Inflammatory macrophage treated with lipopolysaccharide for 4 hours (primary cell): ENCODE measurements around the gene IQSEC1.

Experiments used
- DNase-seq: peaks from one replicate; pipeline ENCODE4 v3.0.0-alpha.2; 2020

Gene IQSEC1

GRCh38 chr3:13073326-13074005 lies at the start of gene IQSEC1:
Gene IQSEC1 (minus strand): TSS chr3:13073429. CDS start chr3:13073014, 415 bp downstream.
- DNase-seq, result no peak

DNA sequence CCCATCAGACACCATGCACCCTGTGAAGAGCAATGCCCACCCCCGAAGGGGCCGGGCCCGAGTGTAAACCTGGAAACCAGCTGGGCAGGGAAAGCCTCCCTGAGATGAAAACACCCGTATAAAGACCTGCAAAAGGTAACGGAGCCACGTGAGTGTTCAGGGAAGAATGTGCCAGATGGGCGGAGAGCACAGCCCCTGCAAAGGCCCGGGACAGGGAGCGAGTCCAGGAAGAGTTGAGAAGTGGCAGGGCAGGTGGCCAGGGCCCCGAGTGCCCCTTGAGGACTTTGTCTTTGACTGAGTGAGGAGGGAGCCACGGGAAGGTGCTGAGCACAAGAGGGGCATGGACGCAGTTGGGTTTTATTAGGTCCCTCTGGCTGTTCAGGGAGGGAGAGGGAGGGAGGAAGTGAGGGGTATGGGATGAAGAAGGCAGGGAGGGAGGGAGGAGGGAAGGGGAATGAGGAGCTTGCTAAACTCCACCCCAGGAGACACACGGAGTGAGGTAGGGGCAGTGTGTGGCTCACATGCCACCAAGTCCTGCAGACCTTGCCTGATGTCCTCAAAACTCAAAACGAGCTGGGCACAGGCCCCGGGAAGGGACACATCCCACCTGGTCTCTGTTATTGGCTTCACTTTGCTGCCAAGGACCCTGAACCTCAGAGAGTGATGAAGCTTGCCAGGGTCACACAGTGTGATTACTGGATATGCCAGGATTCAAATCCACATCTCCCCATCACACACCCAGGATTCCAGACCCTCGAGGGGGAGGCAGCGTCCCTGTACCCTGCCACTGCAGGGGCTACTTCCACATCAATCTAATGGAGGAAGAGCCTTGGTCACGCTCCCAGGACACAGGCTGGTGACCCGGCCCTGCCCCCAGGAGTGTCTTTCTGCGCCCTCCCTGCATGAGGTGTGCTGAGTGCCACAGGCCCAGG lies 49.1 kb upstream of the IQSEC1 start:
- no peak for DNase-seq

DNA sequence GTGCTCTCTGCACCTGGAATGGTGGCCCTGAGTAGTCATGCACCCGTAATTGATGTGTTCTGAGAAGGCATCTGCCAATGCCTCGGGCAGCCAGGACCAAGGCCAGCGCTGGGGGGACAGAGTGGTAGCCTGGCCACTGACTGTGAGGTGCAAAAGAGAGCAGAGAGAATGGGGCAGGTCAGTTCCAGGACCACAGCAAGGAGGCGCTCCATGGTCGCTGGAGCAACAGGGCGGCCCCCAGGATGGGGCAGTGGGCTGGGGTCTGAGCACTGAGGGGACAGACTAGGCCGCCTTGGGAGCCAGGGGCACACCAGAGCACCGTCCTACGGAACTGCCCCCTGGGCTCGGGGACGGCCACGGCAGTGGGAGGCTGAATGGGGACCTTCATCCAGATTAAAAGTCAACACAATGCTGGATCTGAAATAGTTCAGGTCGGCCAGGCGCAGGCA lies 48.3 kb upstream of the IQSEC1 start:
- no peak for DNase-seq

DNA sequence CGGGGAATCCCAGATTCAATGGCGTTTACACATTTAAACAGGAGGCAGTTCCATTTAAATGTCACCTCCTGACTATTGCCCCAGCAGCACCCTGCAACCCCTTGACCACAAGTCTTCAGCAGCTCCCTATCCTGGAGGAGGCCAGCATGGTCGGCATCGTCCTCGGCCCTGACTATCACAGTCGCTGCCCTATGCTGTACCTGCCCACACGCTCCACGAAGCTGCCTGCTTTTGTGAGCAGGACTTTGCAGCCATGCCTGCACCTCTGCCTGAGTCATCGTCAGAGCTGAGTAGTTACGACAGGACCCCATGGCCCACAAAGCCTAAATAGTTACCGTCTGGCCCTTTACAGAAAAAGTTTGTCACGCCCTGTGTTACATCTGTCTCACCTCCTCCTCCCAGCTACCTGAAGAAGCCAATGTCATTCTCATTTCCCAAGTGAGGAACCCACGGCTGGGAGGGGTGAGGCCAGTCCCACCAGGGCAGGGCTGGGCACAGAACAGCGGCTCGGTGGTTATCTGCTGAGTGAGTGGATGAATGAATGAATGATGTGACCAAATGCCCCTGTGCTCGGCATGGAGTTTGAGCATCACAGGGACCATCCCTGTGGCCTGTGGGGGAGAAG lies 47.8 kb upstream of the IQSEC1 start:
- no peak for DNase-seq

DNA sequence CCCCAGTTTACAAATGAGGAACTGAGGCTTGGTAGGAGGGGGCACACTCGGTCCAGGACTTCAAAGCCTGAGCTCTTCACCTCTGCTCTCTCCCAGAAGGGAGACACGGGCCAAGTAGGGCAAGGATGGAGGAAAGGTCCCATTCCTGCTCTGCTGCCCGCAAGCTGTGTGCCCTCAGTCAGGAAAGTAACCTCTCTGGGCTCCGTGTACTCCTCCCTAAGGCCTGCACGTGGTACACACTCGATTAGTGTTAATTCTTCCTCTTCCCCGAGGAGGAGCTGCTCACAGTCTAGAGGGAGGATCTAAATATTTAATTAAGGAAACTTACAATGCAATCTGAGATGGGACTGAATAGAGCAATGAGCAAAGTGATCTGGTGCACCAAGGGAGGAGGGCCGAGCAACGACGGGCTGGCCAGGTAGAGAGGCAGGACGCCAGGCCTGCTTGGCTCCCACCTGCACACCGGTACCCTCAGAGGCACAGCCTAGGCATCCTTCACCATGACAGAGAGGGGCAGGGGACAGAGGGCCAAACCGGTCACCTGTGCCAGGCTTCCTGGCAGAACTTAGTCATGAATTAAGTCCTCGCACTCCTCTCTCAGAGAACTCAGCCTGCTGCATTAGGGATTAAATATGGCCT lies 47.2 kb upstream of the IQSEC1 start:
- no peak for DNase-seq

- no peak for DNase-seq
Observed at GRCh38 chr3:13119471-13120220, 46.4 kb upstream of the IQSEC1 start.

- no peak for DNase-seq
Observed at GRCh38 chr3:13116426-13116825, 43.2 kb upstream of the IQSEC1 start.

DNA sequence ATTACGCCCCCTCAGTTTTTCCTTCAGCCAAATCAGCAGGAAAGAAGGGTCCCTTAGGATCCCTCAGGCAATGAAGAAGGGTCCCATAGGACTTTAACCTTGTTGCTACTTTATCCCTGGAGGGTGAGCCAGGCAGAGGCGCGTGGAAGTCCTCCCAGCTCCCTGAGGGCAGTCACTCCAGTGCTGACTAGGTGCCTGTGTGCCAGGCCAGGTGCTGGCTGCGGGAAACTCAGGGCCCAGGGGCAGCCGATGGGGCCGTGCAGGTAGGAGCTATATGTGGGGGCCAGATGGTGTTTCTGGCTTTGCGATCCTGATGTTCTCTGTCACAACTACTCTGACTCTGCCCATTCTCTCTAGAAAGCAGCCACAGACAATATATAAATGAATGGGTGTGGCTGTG lies 42.8 kb upstream of the IQSEC1 start:
- no peak for DNase-seq

DNA sequence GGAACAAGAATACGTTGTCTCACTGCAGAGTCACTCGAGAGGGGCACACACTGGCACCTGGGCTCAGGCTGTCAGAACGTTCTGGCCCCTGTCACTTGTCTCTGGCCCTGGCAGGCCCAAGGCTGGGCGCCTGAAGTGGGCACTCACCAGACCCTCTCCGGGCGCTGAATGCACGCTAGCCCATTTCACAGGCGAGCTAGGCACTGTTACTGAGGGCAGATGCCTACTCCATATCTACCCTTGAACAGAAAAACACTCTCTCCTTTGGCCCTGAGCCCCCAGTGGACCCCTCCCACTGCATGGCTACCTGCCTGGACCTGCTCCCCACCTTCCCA lies 42.3 kb upstream of the IQSEC1 start:
- no peak for DNase-seq

GRCh38 chr3:13114811-13115575 lies 41.8 kb upstream of the IQSEC1 start:
- no peak for DNase-seq

GRCh38 chr3:13113346-13114330 lies 40.4 kb upstream of the IQSEC1 start:
- DNase-seq, result no peak

DNA sequence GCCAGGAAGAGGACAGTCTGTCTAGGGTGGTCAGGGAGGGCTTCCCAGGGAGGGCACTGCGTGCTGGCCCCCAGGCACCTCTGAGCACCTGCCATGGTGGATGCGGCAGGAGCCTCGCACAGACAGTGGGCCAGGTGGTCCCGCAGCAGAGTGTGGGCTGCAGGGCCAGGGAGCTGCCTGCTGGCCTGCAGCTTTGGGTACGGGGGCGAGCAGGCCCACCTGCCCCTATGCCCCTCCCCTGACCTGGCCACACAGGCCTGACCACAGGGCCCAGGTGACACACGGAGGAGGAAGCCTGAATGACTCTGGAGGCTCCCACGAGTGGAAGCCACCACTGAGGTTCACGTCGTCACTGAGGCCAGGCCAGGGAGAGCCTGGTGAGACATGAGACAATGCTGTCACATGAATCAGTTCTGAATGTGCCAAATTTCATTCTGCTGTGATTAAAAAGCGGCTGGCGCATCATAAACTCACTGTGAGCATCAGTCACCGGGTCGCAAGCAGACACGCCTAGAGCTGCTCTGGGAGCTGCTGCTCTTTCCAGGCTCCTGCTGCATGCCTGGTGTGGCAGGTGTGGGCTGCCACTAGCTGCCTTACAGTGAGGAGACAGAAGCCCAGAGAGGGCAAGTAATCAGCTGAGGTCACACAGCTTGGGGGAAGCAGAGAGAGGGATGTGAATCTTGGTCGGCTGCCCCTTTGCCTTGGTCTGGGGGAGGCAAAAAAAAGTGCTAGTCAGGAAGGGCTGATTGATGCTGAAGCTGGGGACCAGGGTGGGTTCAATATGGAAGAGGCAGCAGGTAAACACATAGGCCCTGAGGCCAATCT lies 39.5 kb upstream of the IQSEC1 start:
- DNase-seq, result no peak

- DNase-seq, result no peak
Observed at GRCh38 chr3:13111873-13112520, 38.8 kb upstream of the IQSEC1 start.

DNA sequence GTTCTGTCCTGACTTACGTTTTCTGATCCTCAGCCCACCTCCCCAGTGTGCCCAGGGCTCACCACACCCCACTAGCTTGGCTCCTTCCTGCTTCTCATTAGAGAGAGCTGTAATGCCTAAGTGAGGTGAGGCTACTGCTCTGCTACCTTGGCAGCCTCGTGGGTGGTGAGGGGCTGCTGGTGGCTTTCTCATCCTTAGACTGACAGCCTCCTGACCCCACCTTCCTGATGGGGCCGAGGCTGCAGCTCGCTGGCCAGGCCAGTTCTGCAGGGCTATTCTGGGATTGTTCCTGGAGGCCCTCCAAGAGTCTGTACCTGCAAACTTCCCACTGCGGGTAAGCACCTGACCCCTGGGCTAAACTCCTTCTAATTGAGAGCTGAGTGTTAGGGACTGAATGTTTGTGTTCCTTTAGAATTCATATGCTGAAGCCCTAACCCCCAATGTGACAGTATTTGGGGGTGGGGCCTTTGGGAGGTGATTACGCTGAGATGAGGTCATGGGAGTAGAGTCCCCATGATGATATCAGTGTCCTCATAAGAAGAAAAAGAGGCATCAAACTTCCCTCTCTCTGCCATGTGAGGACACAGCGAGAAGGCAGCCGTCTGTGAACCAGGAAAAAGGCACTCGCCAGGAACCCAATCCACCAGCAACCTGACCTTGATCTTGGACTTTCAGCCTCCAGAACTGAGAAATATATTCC lies 38.1 kb upstream of the IQSEC1 start:
- no peak for DNase-seq

DNA sequence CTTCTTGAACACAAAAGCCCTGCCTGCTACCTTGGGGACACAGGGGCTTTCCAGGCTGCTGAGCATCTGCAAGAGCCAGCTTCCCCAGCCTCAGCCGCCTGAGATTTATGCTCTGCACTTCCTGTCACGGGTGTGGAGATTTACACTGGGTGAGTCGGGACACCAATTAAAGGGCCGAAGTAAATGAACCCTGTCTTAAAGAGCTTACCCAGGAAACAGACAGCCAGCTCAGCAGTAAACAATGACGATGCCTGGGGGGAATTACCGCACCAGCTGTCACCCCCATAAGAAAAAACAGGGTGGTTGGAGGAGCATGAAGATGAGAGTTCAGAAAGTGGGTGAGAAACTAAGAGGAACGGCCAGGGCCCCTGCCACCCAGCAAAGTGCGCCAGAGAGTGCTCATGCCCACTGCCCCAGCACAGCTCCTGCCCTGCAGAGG lies 37.5 kb upstream of the IQSEC1 start:
- DNase-seq, result no peak

DNA sequence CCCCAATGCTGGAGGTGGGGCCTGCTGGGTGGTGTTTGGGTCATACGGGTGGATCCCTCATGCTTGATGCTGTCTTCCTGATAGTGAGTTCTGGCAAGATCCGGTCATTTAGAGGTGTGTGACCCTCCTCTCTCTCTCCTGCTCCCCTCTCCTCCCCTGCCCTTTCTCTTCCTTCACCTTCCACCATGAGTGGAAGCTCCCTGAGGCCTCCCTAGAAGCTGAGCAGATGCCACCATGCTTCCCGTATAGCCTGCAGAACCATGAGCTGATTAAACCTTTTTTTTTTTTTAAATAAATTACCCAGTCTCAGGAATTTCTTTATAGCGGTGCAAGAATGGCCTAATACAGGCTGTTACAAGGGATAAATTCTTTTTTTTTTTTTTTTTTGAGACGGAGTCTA lies 36.3 kb upstream of the IQSEC1 start:
- no peak for DNase-seq

DNA sequence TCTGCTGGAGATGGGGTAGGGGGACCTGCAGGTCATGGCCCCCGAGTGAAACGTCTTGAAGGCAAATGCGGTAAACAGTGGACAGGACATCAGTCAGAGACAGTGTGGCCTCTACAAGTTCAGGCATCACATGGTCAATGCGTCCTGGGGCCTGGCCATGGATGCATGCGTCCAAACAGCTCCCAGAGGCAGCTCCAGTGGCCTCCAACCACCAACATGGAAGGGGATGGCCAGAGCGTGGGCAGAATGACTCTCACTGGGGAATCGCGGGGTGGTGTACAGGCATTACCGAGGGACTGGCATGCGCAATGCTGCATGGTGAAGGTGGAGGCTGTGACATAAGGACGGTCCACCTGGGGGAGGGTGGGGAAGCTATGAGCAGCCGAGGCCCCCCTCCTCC lies 35.6 kb upstream of the IQSEC1 start:
- no peak for DNase-seq

DNA sequence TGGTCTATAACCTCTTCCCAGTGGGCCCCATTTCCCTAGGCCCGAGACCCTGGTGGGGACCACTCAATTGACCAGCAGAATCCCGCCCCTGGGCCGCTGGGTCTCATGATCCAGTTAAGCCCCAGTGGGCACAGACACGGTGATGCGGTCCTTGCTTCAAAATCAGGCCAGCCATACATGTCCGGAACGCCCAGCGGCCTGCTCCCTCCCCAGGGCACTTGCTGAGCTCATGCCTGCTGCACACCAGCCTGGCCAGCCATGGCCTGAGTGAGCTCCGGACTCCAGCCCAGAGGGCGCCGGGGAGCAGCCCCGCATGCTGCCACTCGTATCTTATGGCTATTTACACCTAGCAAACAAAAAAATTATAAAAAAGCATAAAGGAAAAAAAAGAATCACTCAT lies 34.4 kb upstream of the IQSEC1 start:
- no peak for DNase-seq
